NCI-H2171 treated with DMSO at 0.1 percent for 48 hours (cell line): ENCODE data around the gene PTPRCAP.
"Not testable (repeated sequence)": the region's sequence is repeated elsewhere in the genome, so short reads cannot be mapped to it uniquely, and the experiment has no call there.

ENCODE experiments used
- DNase-seq: peaks from one replicate; lab custom pipeline; 2025; lab: John Stamatoyannopoulos, UW

The PTPRCAP gene

DNA sequence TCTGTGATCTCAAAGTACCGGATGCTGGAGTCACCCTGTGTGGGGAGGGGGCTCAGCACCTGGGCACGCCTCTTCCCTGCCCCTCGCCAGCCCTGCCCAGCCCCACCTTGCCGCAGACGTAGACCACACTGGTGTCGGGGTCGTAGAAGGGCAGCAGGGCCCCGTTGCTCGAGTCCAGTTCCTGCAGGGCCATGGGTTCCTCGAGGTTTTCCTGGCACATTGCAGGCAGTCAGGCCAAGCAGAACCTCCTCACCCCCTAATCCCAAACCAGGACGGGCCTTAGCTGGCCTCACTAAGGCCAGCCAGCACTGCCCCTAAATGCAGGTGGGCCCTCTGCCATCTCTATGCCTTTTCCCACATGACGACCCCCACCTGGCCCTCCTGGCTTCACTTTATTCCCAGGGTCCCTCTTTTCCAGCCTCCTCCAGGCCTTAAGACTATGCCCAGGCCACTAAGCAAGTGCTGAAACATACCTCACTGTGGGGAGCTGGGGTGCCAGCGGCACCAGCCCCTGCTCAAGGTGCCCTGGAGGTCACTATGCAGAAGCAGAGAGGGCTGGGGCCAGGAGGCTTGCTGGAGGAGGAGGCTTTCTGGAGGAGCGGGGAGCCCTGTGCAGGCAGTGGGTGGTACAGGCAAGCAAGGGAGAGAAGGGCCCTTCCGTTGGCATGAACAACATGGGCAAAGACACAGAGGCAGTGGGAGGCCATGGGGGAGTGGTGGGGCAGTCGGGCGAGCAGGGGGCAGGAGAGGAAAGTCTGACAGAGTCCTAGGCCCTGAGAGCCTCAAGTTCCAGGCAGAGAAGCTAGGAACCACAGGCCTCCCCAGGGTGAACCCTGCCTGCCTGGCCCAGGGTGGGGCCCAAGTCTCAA is 3.0 kb upstream of the PTPRCAP start:
- no peak for DNase-seq

DNA sequence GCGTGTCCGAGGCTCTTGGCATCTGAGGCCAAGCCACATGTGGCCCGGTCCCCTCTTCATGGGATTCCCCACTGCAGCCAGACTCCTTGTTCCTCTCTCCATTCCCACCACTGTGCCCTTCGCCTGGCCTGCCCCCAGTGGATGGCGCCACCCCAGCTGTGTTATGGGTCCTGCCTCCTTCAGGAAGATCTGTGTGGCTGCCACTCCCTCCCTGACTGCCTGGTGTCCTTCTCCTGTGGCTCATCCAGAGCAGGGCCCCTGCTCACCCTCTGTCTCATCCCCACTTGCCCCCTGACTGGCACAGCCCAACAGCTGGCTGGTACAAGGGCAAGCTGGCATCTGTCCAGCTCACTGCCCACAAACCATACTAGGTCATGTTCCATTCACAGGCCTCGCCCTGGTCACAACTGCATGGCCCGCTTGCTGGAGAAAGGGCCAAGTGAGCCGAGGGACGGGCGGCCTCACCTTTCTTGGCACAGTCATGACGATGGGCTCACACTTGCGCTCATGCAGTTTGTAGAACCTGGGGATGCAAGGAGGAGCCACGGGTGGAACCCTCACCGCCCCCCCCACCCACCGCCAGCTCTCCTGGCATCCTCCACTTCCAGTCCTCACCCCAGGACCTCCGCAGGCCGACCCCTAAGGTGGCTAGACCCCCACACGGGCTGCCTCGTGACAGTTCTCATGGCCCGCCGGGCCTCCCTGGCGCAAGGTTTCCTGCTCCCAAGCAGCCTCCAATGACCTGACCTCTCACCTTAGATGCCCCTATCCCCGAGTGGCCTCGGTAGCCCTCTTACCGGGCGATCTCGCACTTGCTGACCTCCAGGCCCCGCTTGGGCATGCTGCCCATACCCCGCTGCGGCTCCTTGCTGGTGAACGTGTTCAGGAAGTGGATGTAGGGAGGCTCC is 2.1 kb upstream of the PTPRCAP start:
- DNase-seq, result no peak

DNA sequence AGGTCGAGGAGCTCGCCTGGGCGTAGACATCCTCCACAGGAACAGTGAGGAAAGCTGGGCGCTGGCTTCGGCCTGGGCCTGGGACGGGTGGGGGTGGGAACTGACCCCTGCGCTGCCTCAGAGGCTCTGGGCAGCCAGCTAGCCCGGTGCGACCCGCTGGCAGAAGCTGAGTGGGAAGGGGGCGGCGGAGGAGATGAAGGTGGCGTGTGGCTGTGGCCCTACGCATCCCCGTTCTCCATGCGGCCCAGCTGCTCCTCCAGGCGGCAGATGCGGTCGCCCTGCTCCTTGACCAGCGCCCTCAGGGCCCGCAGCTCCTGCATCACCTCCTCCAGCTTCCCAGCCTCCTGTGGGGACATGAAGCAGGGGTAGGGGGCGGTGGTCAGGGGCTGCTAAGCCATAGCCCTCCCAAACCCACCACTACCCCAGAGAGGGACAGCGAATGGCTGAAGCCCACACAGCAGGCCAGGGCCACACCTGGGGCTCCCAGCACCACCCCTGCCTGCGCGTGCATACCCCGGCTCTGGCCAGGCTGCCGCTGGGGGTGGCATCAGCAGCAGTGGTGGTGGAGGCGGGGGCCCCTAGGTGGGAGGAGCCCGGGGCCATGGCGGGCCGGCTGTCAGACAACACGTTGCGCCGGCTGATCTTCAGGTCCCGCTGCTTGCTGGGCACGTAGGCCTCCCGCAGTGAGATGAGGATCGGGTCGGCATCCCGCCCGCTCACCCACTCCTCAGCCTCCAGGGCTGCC is 848 bp upstream of the PTPRCAP start:
- no peak for DNase-seq

DNA sequence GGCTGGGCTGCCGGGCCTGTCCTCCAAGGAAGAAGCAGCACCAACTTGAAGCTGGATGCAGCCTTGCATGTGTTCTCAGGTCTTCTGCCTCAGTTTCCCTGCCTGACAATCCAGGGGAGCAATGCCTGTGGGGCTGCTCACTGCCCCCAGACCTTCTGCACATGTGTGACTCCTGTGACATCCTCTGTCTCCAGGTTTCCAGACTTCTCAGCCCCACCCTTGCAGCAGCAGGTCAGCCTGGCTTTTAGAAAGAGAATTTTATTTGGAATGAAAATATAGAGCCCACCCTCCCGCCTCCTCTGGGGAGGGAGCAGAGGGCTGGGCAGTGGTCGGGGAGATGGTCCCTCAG is 301 bp upstream of the PTPRCAP start:
- no peak for DNase-seq

DNA sequence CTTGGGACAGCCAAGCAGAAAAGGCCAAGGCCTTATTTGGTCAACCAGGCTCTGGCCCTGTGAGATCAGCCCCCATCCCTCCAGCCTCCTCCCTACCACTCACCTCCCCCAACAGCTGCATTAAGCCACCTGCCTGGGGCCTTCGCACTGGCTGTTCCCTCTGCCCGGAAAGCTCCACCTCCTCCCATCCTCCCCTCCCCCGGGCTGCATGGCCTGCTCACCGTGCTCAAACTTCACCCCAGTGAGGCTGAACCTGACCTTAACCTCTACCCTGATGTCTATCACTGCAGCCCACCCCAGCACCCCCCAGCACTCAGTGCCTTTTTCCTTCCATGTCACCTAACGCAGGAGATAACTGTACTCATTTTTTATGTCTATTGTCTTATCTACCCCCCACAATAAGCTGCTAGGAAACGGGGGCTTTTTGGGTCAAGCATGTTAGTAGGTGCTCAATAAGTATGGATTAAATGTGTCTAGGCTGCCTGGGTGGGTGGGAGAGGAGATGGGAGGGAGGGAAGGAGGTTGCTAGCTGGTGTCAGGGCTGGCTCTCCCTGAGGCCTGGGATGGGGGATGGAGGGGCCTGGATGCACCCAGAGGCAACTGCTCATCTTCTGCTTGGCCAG is 912 bp downstream of the PTPRCAP start:
- no peak for DNase-seq

DNA sequence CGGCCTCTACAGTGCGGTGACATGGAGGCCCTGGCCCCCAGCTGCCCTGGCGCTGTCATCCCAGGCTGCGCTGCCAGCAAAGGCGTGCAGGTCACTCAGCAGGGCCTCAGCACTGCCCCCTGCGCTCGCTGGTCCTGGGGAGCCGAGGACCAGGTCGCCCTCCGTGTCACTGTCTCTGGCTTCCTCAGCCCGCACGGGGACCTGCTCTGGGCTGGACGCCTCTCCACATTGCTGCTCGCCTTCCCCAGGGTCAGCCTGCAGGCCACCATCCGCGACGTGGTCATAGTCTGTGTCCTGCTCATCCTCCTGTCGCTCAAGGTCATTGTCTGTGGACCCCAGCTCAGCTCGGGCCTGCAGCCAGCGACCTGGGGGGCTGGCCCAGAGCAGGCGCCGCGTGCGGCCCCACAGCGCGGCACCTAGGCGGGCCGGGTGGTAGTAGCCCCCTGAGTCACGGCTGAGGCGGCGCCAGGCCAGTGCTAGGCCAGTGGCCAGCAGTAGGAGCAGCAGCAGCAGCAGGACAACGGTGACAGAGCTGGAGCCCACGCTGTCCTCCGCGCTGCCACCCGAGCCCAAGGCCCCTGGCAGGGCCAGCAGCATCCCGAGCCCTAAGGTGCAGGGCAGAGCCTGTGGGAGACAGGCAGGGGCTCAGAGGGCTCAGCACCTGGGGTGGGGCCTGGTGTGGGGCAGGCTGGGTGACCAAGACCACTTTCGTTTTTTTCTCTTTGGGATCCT is 1.6 kb downstream of the PTPRCAP start:
- no peak for DNase-seq

DNA sequence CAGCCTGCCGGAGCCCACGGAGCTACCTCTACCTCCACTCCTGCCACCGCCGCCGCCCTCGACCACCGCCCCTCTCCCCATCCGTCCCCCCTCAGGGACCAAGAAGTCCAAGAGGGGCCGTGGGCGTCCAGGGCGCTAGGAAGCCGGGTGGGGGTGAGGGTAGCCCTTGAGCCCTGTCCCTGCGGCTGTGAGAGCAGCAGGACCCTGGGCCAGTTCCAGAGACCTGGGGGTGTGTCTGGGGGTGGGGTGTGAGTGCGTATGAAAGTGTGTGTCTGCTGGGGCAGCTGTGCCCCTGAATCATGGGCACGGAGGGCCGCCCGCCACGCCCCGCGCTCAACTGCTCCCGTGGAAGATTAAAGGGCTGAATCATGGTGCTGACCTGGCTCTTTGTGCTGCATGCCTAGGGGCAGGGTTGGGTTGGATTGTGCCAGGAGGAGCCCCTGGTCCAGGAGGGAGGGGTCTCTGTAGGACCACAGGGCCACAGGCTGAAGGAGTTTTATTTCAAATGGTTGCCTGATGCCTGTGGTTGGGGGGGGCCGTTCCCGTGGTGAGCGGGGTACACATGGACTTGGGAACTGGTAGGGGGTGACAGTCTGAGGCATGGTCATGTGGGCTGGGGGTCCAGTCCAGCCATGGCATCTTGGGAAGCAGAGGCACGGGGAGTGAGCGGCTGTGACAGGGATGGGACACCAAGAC is 2.3 kb downstream of the PTPRCAP start:
- DNase-seq, result no peak

DNA sequence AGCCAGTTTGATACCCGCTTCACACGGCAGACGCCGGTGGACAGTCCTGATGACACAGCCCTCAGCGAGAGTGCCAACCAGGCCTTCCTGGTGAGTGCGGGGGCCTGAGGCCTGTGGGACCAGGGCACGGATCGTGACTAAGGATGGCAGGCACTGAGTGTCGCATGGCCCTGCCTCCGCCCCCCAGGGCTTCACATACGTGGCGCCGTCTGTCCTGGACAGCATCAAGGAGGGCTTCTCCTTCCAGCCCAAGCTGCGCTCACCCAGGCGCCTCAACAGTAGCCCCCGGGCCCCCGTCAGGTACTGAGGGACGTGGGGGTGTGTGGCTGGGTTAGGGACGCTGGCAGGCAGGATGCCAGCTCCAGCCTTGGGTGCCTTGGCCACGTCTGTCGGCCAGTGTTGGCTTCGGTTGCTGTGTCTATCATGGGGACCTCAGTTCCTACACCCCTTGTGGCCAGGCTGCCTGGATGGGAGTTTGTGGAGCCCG is 3.0 kb downstream of the PTPRCAP start:
- no peak for DNase-seq

DNA sequence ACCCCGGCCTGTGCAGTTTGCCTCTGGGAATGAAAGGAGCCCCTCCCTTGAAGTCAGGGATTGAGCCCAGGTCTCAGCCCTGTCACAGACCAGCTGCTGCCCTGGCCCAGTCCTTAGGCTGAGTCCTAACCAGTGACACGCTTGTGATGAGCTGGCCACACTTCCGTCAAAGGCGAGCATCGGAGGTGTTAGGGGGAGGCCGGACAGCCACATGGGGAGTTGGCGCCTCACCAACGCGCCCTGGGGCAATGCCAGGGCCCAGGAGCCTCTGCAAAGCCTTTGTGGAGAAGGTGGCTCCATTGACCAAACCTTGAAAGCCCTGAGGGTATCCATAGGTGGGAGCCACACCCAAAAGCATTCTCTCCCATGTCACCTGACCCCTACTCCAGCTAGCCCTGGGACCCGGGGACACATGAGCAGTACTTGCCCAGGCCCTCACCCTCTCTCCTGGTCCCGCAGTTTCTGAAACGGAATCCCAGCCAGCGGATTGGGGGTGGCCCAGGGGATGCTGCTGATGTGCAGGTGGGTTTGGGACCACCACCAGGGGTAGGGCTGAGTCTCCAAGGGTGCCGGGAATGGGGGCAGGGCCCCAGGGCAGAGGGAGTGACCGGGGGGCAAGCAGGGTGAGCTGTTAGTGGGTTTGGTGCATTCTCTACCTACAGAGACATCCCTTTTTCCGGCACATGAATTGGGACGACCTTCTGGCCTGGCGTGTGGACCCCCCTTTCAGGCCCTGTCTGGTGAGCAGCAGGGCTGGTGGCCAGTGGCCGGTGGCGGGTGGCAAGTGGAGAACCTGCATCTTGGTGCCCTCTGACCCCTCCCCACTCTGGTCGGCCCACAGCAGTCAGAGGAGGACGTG is 3.7 kb downstream of the PTPRCAP start:
- no peak for DNase-seq

DNA sequence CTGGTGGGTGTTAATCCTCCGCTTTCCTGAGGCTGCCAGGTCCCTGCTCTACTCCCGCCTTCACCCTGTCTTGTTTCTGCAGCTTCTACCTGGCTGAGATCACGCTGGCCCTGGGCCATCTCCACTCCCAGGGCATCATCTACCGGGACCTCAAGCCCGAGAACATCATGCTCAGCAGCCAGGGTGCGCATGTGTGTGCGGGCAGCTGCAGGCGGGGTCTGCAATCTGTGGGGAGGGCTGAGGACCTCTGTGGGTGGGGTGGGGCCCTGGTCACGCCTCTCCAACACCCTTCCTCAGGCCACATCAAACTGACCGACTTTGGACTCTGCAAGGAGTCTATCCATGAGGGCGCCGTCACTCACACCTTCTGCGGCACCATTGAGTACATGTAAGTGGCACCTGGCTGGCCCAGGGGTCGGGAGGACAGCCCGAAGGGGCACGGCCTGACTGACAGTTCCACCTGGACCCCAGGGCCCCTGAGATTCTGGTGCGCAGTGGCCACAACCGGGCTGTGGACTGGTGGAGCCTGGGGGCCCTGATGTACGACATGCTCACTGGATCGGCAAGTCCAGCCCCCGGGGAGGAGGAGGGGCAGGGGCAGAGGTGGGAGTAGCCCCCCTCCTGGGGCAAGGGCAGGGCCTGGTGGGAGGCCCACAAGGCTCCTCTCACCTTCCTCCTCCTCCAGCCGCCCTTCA is 4.7 kb downstream of the PTPRCAP start:
- no peak for DNase-seq

DNA sequence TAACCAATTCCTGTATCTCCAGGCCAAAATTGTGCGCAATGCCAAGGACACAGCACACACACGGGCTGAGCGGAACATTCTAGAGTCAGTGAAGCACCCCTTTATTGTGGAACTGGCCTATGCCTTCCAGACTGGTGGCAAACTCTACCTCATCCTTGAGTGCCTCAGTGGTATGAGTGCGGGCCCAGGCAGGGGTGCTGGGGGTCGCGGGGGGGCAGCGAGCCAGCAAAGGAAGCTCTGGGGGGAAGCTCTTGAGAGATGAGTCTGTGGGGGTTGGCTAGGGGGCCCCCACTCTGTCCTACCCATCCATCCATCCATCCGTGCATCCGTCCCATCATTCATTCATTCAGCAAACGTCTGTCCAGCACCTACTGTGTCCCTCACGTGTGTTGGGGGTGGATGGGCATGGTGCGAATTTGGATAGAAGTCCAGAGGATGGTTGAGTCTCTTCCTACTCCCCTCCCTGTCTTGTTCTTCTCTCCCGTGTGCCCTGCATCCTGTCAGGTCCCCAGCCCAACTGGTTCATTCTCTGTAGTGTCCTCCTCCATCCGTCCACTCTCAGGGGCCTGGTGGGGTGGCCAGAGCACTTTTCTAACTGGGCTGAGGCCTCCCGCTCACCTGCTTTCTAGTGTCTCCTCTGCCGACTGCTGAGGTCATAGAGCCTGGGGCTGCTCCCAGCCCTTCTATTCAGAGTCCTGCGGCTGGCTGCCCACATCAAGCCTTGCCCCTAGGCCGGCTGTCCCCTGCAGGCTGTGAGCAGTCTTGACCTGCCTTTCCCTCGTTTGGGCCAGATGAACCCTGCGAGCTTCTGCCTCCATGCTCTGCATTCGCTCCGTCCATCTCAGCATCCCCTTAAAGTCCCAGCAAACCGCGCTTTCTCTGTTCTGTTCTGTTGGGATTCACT is 5.9 kb downstream of the PTPRCAP start:
- DNase-seq, result no peak

DNA sequence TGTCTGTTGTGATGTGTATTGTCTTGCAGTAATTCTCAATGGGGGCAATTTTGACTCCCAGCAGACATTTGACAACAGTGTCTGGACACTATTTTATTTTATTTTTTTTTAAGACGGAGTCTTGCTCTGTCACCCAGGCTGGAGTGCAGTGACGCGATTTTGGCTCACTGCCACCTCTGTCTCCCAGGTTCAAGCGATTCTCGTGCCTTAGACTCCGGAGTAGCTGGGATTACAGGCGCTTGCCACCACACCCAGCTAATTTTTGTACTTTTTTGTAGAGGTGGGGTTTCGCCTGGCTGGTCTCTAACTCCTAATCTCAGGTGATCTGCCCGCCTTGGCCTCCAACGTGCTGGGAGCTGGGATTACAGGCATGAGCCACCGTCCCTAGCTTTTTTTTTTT is 7.8 kb downstream of the PTPRCAP start:
- DNase-seq, result no peak

DNA sequence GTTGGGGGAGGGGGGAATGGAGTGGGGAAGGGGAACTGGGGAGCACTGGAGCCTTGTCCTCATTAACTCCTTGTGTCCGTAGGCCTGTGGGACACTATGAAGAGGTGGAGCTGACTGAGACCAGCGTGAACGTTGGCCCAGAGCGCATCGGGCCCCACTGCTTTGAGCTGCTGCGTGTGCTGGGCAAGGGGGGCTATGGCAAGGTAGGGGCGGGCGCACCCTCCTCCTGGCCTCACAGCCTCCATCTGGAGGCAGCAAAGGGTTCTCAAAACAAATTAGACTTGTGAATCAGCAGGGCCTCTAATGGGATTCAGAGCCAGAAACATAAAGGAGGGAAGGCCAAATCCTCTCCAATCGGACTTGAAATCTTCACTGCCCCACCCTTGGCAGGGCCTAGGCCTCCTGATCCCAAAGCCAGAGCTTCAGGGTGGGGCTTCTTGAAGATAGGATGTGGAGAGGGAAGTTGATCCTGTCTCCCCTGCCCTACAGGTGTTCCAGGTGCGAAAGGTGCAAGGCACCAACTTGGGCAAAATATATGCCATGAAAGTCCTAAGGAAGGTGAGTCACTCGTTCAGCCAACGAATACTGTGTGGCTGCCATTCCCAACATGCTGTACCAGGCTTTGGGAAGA is 8.3 kb downstream of the PTPRCAP start:
- no peak for DNase-seq

DNA sequence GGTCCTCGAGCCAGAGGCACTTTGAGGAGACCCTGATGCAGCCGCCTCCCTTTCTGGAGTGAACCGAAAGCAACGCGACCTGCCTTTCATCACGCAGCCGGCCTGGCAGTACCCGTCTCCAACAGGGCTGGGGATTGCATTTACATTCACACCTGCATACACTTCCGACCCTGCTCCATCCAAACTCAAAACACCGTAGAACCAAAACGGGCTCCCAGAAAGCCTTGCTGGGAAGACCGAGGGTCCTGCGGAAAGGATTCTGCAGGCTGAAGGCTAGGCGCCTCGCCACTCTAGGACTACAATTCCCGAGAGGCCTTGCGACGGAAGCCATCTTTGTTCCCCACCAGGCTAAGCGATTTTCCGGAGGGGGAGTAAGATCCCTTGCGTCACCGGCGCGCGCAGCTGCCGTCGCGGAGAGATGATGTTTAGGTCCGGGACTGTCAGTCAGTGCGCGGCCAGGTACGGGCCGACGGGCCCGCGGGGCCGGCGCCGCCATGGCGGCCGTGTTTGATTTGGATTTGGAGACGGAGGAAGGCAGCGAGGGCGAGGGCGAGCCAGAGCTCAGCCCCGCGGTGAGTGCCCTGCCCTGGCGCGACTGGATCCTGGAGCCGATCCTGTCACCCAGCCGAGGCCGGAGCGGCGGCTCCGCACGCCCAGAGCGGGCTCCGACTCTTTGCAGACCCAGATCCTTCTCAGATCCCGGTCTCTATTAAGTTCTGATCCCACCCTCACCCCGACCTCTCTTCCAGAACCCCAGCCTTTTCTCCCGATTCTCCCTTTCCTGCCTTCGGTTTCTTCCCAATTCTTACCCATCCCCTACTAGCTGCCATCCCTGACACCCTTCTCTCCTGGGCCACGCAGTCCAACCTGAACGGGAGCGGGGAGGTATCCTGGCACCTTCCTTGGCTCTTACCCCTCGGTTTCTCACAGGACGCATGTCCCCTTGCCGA is 9.2 kb downstream of the PTPRCAP start, which contains the start of gene RPS6KB2:
TSS of gene RPS6KB2 (plus strand) at position 443 of the 950 bp plus-strand sequence. CDS start at position 495, 52 bp downstream.
- peak; percentile 96 for DNase-seq

DNA sequence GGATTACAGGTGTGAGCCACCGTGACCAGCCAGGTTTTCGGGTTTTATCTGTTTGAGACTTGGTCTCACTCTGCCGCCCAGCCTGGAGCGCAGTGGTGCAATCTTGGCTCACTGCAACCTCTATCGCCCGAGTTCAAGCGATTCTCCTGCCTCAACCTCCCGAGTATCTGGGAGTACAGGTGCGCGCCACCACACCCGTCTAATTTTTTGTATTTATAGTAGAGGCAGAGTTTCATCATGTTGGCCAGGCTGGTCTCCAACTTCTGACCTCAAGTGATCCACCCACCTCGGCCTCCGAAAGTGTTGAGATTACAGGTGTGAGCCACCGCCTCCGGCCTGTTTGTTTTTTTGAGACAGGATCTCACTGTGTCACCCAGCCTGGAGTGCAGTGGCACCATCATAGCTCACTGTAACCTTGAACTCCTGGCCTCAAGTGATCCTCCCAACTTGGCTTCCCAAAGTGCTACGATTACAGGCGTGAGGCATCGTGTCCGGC is 10.1 kb downstream of the PTPRCAP start:
- DNase-seq, result not testable (repeated sequence)
